ENCODE data around the gene KCTD11. TPM values are rescaled to one million over a fixed set of nuclear protein-coding genes. Genes with fewer than 3 reads are reported as not detected.

KCTD11 gene
- total RNA-seq, 1 experiment from 2014 or later = 5.3 TPM

DNA sequence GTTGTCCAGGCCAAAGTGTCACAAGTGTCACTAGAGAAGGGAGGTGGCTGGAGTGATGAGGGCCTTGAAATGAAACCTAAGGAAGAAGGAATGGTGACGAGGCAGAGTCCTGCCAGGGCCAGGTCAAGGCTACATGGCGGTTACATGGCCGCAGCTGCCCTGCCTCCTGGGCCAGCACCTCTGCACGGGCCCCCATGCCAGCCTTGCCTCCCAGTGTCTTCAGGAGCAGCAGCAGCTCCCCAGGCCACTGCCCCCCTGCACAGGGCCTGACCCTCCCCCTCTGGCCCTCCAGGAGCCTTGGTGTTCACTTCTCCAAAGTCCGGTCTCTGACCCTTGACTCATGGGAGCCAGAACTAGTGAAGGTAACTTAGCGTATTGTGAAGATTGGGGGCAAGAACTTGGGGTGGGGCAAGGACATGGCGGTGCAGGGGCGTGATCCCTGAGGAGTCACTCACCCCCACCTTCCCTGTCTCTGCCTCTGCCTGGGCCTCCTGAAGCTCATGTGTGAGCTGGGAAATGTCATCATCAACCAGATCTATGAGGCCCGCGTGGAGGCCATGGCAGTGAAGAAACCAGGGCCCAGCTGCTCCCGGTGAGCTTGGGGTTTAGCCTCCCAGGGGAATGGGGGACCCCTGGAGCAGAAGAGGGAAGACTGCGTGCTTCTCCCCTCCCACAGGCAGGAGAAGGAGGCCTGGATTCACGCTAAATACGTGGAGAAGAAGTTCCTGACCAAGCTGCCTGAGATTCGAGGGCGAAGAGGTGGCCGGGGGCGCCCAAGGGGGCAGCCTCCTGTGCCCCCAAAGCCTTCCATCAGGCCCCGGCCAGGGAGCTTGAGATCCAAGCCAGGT, 4.1 kb upstream of the KCTD11 start:
- Histone ChIP-seq H4K5ac (ENCODE audit: insufficient read length, low read depth, low read length) (no peak overlapping the region), H3K27ac (ENCODE audit: insufficient read length, low read depth, low read length) (no peak overlapping the region), H3K9me3 (ENCODE audit: control insufficient read depth, low read depth, low read length) (no peaks in the 10 kb centered on the region), H3K27me3 (ENCODE audit: insufficient read depth, low read length) (no peaks in the 10 kb centered on the region), H2AFZ (ENCODE audit: low read length) (no peak overlapping the region), H3K4me1 (ENCODE audit: insufficient read depth, low read length) (0 out of 2 replicates have a peak, but pooled peaks cover 2% of the 10 kb centered on the region), H2AK5ac (ENCODE audit: insufficient read length, low read length) (no peak overlapping the region), H3K9ac (ENCODE audit: extremely low read depth, insufficient read length, low read length) (no peak overlapping the region), H2BK120ac (ENCODE audit: low read depth, low read length, poor library complexity, severe bottlenecking) (no peak overlapping the region), H3T11ph (ENCODE audit: low read length) (no peak overlapping the region), H2BK12ac (ENCODE audit: insufficient read length, low read depth, low read length) (no peak overlapping the region), H3K56ac (ENCODE audit: insufficient read length, low read depth, low read length) (no peak overlapping the region), H4K91ac (ENCODE audit: insufficient read length, low read depth, low read length) (no peak overlapping the region), H3K4me2 (ENCODE audit: insufficient read depth, insufficient read length, low read length) (no peak overlapping the region), H3K79me2 (ENCODE audit: insufficient read depth, low read length) (no peaks in the 10 kb centered on the region), H3K79me1 (ENCODE audit: insufficient read depth, low read depth, low read length, poor library complexity, severe bottlenecking) (no peaks in the 10 kb centered on the region), H2BK15ac (ENCODE audit: low read depth, low read length) (no peak overlapping the region), H3K4ac (ENCODE audit: low read depth, low read length) (no peak overlapping the region), H3K14ac (ENCODE audit: insufficient read depth, low read length) (no peak overlapping the region), H3K23ac (ENCODE audit: insufficient read length, low read depth, low read length) (no peak overlapping the region), H4K8ac (replicated peaks; ENCODE audit: insufficient read length, low read depth, low read length) (no peak overlapping the region), H3K18ac (ENCODE audit: insufficient read length, low read depth, low read length) (no peak overlapping the region), H4K20me1 (ENCODE audit: control insufficient read depth, insufficient read depth, insufficient read length) (no peaks in the 10 kb centered on the region), H2BK5ac (ENCODE audit: insufficient read length, low read length) (no peak overlapping the region), H3K23me2 (ENCODE audit: insufficient read length, low read depth, low read length, poor library complexity, severe bottlenecking) (peaks cover 12% of the 10 kb centered on the region), H2BK20ac (ENCODE audit: low read depth, low read length, poor library complexity, severe bottlenecking) (no peak overlapping the region)
- Mint-ChIP-seq H3K36me3 (ENCODE audit: insufficient read depth in 1 of 3, low read depth in 3 of 3) (peaks cover 0 to 2% (median 0%) of the 10 kb centered on the region in 3 experiments; a peak in 2 of 7 replicates), H3K27ac (peak overlapping the region in 1 of 3 experiments; percentile 40; a peak in 1 of 7 replicates), H3K4me3 (peak overlapping the region in 1 of 2 experiments; percentile 40; a peak in 1 of 5 replicates), H3K27me3 (ENCODE audit: low read depth) (peaks cover 5% of the 10 kb centered on the region), H3K4me1 (peaks cover 18 to 20% of the 10 kb centered on the region in 2 experiments), H3K9me3 (no peaks in the 10 kb centered on the region)
- TF ChIP-seq, protein P1, sequence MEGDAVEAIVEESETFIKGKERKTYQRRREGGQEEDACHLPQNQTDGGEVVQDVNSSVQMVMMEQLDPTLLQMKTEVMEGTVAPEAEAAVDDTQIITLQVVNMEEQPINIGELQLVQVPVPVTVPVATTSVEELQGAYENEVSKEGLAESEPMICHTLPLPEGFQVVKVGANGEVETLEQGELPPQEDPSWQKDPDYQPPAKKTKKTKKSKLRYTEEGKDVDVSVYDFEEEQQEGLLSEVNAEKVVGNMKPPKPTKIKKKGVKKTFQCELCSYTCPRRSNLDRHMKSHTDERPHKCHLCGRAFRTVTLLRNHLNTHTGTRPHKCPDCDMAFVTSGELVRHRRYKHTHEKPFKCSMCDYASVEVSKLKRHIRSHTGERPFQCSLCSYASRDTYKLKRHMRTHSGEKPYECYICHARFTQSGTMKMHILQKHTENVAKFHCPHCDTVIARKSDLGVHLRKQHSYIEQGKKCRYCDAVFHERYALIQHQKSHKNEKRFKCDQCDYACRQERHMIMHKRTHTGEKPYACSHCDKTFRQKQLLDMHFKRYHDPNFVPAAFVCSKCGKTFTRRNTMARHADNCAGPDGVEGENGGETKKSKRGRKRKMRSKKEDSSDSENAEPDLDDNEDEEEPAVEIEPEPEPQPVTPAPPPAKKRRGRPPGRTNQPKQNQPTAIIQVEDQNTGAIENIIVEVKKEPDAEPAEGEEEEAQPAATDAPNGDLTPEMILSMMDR (conservative IDR thresholded peaks at IDR 0.05) = no peak
- DNase-seq = no peak
- no CpG with 5 or more reads among the region's 19 CpGs for WGBS (ENCODE audit: extremely low coverage, insufficient read length, low lambda C conversion rate)

Data from H9 (cell line).